ENCODE results near the gene TBC1D16. TPM values are rescaled to one million over a fixed set of nuclear protein-coding genes. Genes with fewer than 3 reads are reported as not detected.

TBC1D16 gene
- total and polyA plus RNA-seq, 4 donors = 7.3 to 48.5 (median 16.5) TPM

GRCh38 chr17:79933863-79934652 lies 101.6 kb downstream of the TBC1D16 start:
- Histone ChIP-seq H3K4me1 (ENCODE audit: control insufficient read depth in 5 of 5, insufficient read depth in 5 of 5, low read length in 5 of 5) (peaks cover 0 to 12% (median 7%) of the 10 kb centered on the region in 5 donors), H3K4me3 (no peak overlapping the region), H3K9ac (ENCODE audit: insufficient read depth in 1 of 2, low read length in 2 of 2) (no peak overlapping the region), H3K27me3 (ENCODE audit: control insufficient read depth in 3 of 3, insufficient read depth in 3 of 3, low read length in 2 of 3) (peaks cover 0 to 23% (median 16%) of the 10 kb centered on the region in 3 donors), H3K36me3 (ENCODE audit: control insufficient read depth in 4 of 4, insufficient read depth in 4 of 4, low read length in 4 of 4) (no peaks in the 10 kb centered on the region), H3K27ac (ENCODE audit: low read depth in 1 of 2, low read length in 1 of 2) (no peak overlapping the region), H3K9me3 (ENCODE audit: control insufficient read depth in 4 of 4, insufficient read depth in 3 of 4, low read length in 3 of 4) (no peaks in the 10 kb centered on the region)
- 29 to 47% methylated on average over 22 of the region's 22 CpGs for WGBS, 2 donors
- ATAC-seq (ENCODE audit: insufficient read depth, low FRiP score) = peak; percentile 21
- DNase-seq = no peak
- no peak for TF ChIP-seq CTCF (IDR thresholded peaks at IDR 0.05; ENCODE audit: control extremely low read depth, extremely low read depth)

- Histone ChIP-seq H3K4me3 (no peak overlapping the region), H3K36me3 (ENCODE audit: control insufficient read depth in 4 of 4, insufficient read depth in 4 of 4, low read length in 4 of 4) (no peaks in the 10 kb centered on the region), H3K9ac (ENCODE audit: insufficient read depth in 1 of 2, low read length in 2 of 2) (no peak overlapping the region), H3K9me3 (ENCODE audit: control insufficient read depth in 4 of 4, insufficient read depth in 3 of 4, low read length in 3 of 4) (peaks cover 0 to 2% (median 0%) of the 10 kb centered on the region in 4 donors), H3K27ac (ENCODE audit: low read depth in 1 of 2, low read length in 1 of 2) (no peak overlapping the region), H3K27me3 (ENCODE audit: control insufficient read depth in 3 of 3, insufficient read depth in 3 of 3, low read length in 2 of 3) (peaks cover 0 to 30% (median 24%) of the 10 kb centered on the region in 3 donors), H3K4me1 (ENCODE audit: control insufficient read depth in 5 of 5, insufficient read depth in 5 of 5, low read length in 5 of 5) (peaks cover 0 to 11% (median 7%) of the 10 kb centered on the region in 5 donors)
- ATAC-seq (ENCODE audit: insufficient read depth, low FRiP score) (no peak), DNase-seq (no peak)
- 59 to 64% methylated on average over 10 of the region's 10 CpGs for WGBS, 2 donors
- no peak for TF ChIP-seq CTCF (IDR thresholded peaks at IDR 0.05; ENCODE audit: control extremely low read depth, extremely low read depth)
Observed at GRCh38 chr17:79932451-79933306, 103.0 kb downstream of the TBC1D16 start.

GRCh38 chr17:79931817-79932309 lies 103.8 kb downstream of the TBC1D16 start:
- Histone ChIP-seq H3K9ac (ENCODE audit: insufficient read depth in 1 of 2, low read length in 2 of 2) (no peak overlapping the region), H3K4me3 (no peak overlapping the region), H3K4me1 (ENCODE audit: control insufficient read depth in 5 of 5, insufficient read depth in 5 of 5, low read length in 5 of 5) (peaks cover 0 to 7% (median 0%) of the 10 kb centered on the region in 5 donors), H3K27me3 (ENCODE audit: control insufficient read depth in 3 of 3, insufficient read depth in 3 of 3, low read length in 2 of 3) (peaks cover 0 to 30% (median 24%) of the 10 kb centered on the region in 3 donors), H3K27ac (ENCODE audit: low read depth in 1 of 2, low read length in 1 of 2) (no peak overlapping the region), H3K36me3 (ENCODE audit: control insufficient read depth in 4 of 4, insufficient read depth in 4 of 4, low read length in 4 of 4) (no peaks in the 10 kb centered on the region), H3K9me3 (ENCODE audit: control insufficient read depth in 4 of 4, insufficient read depth in 3 of 4, low read length in 3 of 4) (peaks cover 0 to 2% (median 0%) of the 10 kb centered on the region in 4 donors)
- 69 to 84% methylated on average over 10 of the region's 10 CpGs for WGBS, 2 donors
- TF ChIP-seq CTCF (IDR thresholded peaks at IDR 0.05; ENCODE audit: control extremely low read depth, extremely low read depth) = no peak
- ATAC-seq (ENCODE audit: insufficient read depth, low FRiP score) (no peak), DNase-seq (no peak)

Measured in lung (tissue), 12 donors.